GM19372 (cell line): ENCODE data around the gene TRIM43B.
"Not testable (repeated sequence)": the region's sequence is repeated elsewhere in the genome, so short reads cannot be mapped to it uniquely, and the experiment has no call there.

Source experiments
- ATAC-seq: cut with Tn5 transposase; IDR thresholded peaks from one replicate; pipeline ENCODE4 v1.9.1; 2021; ENCODE audit warnings: mild to moderate bottlenecking, low read depth, moderate library complexity; ENCODE audit not compliant: unreplicated experiment

Gene TRIM43B

GRCh38 chr2:95484654-95485053 lies at the start of gene TRIM43B:
TSS of gene TRIM43B (minus strand) at chr2:95484754. CDS start at chr2:95482714, 2,040 bp downstream.
- not testable (repeated sequence) for ATAC-seq

- no peak for ATAC-seq
Measured at GRCh38 chr2:95531254-95531771, 46.8 kb upstream of the TRIM43B start.

GRCh38 chr2:95530734-95531133 lies 46.2 kb upstream of the TRIM43B start:
- no peak for ATAC-seq

GRCh38 chr2:95526360-95527341 lies 42.1 kb upstream of the TRIM43B start:
- peak; percentile 72 for ATAC-seq

GRCh38 chr2:95525294-95526035 lies 40.9 kb upstream of the TRIM43B start:
- no peak for ATAC-seq

GRCh38 chr2:95524195-95524594 lies 39.6 kb upstream of the TRIM43B start:
- no peak for ATAC-seq

- ATAC-seq = no peak
Measured at GRCh38 chr2:95514718-95515117, 30.2 kb upstream of the TRIM43B start.

GRCh38 chr2:95514226-95514625 lies 29.7 kb upstream of the TRIM43B start:
- not testable (repeated sequence) for ATAC-seq

GRCh38 chr2:95509408-95509807 lies 24.9 kb upstream of the TRIM43B start:
- no peak for ATAC-seq

- ATAC-seq = no peak
Measured at GRCh38 chr2:95505222-95505621, 20.7 kb upstream of the TRIM43B start.

- ATAC-seq = no peak
Measured at GRCh38 chr2:95500854-95501253, 16.3 kb upstream of the TRIM43B start.

GRCh38 chr2:95492076-95492475 lies 7.5 kb upstream of the TRIM43B start:
- ATAC-seq = not testable (repeated sequence)

- ATAC-seq = not testable (repeated sequence)
Measured at GRCh38 chr2:95475025-95475424, 9.5 kb downstream of the TRIM43B start.

GRCh38 chr2:95467984-95468383 lies 16.6 kb downstream of the TRIM43B start:
- ATAC-seq = not testable (repeated sequence)

GRCh38 chr2:95466572-95466971 lies 18.0 kb downstream of the TRIM43B start:
- ATAC-seq = not testable (repeated sequence)

GRCh38 chr2:95463292-95463691 lies 21.3 kb downstream of the TRIM43B start:
- not testable (repeated sequence) for ATAC-seq

- not testable (repeated sequence) for ATAC-seq
Measured at GRCh38 chr2:95445317-95445716, 39.2 kb downstream of the TRIM43B start.

GRCh38 chr2:95442474-95443099 lies 42.0 kb downstream of the TRIM43B start:
- ATAC-seq = not testable (repeated sequence)

- not testable (repeated sequence) for ATAC-seq
Measured at GRCh38 chr2:95435872-95436209, 48.7 kb downstream of the TRIM43B start.

GRCh38 chr2:95435162-95435871 lies 49.2 kb downstream of the TRIM43B start:
- not testable (repeated sequence) for ATAC-seq
